ENCODE data around the gene RAB37. TPM values are rescaled to one million over a fixed set of nuclear protein-coding genes. Genes with fewer than 3 reads are reported as not detected.

RAB37 gene
- total RNA-seq, 1 experiment from 2014 or later: 8.9 TPM

- TF ChIP-seq ZNF281 (CRISPR knock-in tag; IDR thresholded peaks at IDR 0.05): no peak
- TF ChIP-seq, protein P1, sequence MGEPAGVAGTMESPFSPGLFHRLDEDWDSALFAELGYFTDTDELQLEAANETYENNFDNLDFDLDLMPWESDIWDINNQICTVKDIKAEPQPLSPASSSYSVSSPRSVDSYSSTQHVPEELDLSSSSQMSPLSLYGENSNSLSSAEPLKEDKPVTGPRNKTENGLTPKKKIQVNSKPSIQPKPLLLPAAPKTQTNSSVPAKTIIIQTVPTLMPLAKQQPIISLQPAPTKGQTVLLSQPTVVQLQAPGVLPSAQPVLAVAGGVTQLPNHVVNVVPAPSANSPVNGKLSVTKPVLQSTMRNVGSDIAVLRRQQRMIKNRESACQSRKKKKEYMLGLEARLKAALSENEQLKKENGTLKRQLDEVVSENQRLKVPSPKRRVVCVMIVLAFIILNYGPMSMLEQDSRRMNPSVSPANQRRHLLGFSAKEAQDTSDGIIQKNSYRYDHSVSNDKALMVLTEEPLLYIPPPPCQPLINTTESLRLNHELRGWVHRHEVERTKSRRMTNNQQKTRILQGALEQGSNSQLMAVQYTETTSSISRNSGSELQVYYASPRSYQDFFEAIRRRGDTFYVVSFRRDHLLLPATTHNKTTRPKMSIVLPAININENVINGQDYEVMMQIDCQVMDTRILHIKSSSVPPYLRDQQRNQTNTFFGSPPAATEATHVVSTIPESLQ (CRISPR knock-in tag; IDR thresholded peaks at IDR 0.05): no peak
- no peak for TF ChIP-seq RELA (CRISPR knock-in tag; IDR thresholded peaks at IDR 0.05; ENCODE audit: borderline replicate concordance)
- peak; percentile 28; the same call in 1 of the 2 replicates for TF ChIP-seq E2F4 (CRISPR knock-in tag; IDR thresholded peaks at IDR 0.05; ENCODE audit: borderline replicate concordance, low read depth)
- TF ChIP-seq CBFB (CRISPR knock-in tag; IDR thresholded peaks at IDR 0.05; ENCODE audit: low read depth): 0 out of 2 replicates have a peak, but pooled peaks have one; percentile 39
- TF ChIP-seq MLX (CRISPR knock-in tag; IDR thresholded peaks at IDR 0.05): no peak
- TF ChIP-seq AFF4 (CRISPR knock-in tag; IDR thresholded peaks at IDR 0.05; ENCODE audit: borderline replicate concordance): no peak
- no peak for TF ChIP-seq ZNF423 (CRISPR knock-in tag; IDR thresholded peaks at IDR 0.05)
- TF ChIP-seq ZNF512 (CRISPR knock-in tag; IDR thresholded peaks at IDR 0.05; ENCODE audit: borderline replicate concordance): no peak
- TF ChIP-seq SOX15 (CRISPR knock-in tag; IDR thresholded peaks at IDR 0.05): no peak
- TF ChIP-seq, protein P2, sequence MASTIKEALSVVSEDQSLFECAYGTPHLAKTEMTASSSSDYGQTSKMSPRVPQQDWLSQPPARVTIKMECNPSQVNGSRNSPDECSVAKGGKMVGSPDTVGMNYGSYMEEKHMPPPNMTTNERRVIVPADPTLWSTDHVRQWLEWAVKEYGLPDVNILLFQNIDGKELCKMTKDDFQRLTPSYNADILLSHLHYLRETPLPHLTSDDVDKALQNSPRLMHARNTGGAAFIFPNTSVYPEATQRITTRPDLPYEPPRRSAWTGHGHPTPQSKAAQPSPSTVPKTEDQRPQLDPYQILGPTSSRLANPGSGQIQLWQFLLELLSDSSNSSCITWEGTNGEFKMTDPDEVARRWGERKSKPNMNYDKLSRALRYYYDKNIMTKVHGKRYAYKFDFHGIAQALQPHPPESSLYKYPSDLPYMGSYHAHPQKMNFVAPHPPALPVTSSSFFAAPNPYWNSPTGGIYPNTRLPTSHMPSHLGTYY (CRISPR knock-in tag; IDR thresholded peaks at IDR 0.05): no peak
- TF ChIP-seq FOXK1 (CRISPR knock-in tag; IDR thresholded peaks at IDR 0.05): peak; percentile 75; the same call in 1 of the 2 replicates
- no peak for TF ChIP-seq TEAD1 (CRISPR knock-in tag; IDR thresholded peaks at IDR 0.05)
- TF ChIP-seq HMGA2 (CRISPR knock-in tag; IDR thresholded peaks at IDR 0.05): no peak
- no peak for TF ChIP-seq CREM (CRISPR knock-in tag; IDR thresholded peaks at IDR 0.05)
- no peak for TF ChIP-seq MXD4 (CRISPR knock-in tag; IDR thresholded peaks at IDR 0.05; ENCODE audit: borderline replicate concordance)
- no peak for TF ChIP-seq SMAD4 (CRISPR knock-in tag; IDR thresholded peaks at IDR 0.05)
- peak; percentile 96 for TF ChIP-seq E2F5 (CRISPR knock-in tag; IDR thresholded peaks at IDR 0.05)
- peak; percentile 83 for TF ChIP-seq GABPB1 (CRISPR knock-in tag; IDR thresholded peaks at IDR 0.05)
- TF ChIP-seq, protein P3, sequence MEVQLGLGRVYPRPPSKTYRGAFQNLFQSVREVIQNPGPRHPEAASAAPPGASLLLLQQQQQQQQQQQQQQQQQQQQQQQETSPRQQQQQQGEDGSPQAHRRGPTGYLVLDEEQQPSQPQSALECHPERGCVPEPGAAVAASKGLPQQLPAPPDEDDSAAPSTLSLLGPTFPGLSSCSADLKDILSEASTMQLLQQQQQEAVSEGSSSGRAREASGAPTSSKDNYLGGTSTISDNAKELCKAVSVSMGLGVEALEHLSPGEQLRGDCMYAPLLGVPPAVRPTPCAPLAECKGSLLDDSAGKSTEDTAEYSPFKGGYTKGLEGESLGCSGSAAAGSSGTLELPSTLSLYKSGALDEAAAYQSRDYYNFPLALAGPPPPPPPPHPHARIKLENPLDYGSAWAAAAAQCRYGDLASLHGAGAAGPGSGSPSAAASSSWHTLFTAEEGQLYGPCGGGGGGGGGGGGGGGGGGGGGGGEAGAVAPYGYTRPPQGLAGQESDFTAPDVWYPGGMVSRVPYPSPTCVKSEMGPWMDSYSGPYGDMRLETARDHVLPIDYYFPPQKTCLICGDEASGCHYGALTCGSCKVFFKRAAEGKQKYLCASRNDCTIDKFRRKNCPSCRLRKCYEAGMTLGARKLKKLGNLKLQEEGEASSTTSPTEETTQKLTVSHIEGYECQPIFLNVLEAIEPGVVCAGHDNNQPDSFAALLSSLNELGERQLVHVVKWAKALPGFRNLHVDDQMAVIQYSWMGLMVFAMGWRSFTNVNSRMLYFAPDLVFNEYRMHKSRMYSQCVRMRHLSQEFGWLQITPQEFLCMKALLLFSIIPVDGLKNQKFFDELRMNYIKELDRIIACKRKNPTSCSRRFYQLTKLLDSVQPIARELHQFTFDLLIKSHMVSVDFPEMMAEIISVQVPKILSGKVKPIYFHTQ (CRISPR knock-in tag; IDR thresholded peaks at IDR 0.05): no peak
These were observed 39.2 kb downstream of the RAB37 start, which contains the start of gene NAT9 (continued) for GRCh38 chr17:74776044-74776962.

Measured in WTC11 (cell line).